Midbrain (tissue), 1 donor: ENCODE measurements around the gene RETREG1.
A peak's percentile ranks its signal among the peaks of the same experiment; 100 is the strongest.

Source experiments
- DNase-seq: peaks from one replicate; lab custom pipeline; 2025; lab: John Stamatoyannopoulos, UW

Gene RETREG1

GRCh38 chr5:16525651-16526050 lies 91.1 kb downstream of the RETREG1 start:
- DNase-seq, result no peak

- DNase-seq, result no peak
Measured at GRCh38 chr5:16524286-16524685, 92.5 kb downstream of the RETREG1 start.

GRCh38 chr5:16521521-16522483 lies 95.0 kb downstream of the RETREG1 start:
- DNase-seq, result no peak

- DNase-seq, result no peak
Measured at GRCh38 chr5:16520841-16521240, 96.0 kb downstream of the RETREG1 start.

- no peak for DNase-seq
Measured at GRCh38 chr5:16519435-16519834, 97.4 kb downstream of the RETREG1 start.

DNA sequence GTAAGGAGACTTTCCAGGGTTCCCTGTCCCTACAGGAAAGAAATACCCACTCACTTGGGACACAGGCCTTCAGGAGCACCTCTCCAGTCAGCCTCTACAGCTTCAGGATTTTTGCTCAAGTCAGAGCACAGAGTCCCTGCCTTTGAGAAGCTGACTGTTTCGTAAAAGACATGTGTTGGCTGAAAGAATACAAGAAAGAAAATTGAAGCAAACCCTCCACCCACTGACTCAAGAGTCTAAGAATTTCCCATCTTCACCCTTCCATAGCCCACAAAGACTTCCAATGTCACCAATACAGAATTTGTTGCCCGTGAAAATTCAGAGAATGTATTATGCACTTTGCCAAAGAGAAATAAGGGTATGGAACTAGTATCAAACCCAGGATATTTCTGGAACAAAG lies 98.2 kb downstream of the RETREG1 start:
- no peak for DNase-seq

DNA sequence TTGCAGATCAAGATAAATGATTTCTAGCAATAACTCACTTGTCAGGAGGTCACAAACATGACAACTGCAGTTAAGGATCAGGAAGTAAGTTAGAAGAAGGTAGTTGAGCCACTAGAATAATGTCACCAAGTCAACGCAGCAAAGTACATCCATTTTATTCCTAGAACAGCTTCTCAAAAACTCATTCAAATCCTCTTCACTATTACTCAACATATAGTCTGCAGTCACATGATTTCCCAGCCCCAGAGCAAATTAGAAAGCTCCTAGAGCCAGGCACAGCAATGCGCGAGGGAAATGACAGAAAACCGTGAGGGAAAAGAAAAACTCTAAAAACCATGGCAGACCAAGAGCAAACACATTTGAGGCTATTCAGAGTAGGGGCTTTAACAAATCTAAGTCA lies 101.3 kb downstream of the RETREG1 start:
- DNase-seq, result no peak

- no peak for DNase-seq
Measured at GRCh38 chr5:16510098-16510497, 106.7 kb downstream of the RETREG1 start.

DNA sequence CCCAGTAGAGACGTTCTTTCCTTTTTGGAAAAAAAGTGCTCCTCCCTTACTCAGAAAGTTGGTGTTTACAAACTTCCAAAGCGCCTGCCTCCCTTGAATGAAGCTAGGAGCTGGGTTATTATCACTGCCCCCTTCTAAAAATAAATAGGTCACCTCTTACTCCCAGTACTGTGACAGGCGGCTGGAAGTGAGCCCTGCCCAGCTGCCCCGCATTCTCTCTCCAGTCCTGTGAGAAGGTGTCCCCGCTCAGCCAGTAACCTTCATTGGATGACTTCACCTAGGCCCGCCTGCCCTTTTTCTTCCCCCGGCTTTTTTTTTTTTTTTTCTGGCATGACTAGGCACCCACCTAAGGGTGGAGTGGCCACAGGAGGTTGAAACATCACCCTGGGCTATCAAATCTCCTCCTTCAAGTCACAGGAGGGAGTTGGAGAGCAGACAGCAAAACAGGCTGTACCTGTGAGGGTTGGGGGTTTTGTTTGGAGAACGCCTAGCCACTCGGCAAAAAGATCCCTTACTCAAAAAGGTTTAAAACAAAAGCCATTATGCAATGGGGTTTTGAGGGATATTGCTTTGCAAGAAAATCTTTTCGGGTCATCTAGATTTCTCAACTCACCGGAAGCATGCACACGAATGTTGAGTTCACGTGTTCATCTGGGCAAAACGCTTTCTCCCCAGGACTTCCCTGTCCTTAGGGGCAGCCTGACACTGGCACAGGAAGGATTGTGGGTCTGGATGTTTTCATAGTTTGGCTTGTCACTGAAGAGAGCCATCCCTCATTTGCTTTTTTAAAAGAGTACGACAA lies 107.9 kb downstream of the RETREG1 start:
- no peak for DNase-seq

DNA sequence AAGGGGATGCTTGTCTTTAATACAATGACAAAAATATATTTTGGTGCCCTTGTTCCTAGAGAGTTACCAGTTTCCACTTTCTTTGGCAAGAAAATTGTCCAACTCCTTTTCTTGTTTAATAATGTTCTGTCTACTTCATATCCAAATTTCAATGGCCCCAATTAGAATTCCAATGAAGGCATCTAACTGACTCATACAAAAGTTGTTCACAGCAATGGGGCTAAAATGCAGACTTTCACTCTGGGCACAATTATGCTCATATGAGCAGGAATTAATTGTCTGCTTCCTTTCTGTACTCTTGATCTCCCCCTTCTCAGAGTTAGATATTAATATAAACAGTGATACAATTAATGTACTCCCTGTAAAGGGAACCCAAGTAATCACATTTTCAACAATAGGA lies 109.1 kb downstream of the RETREG1 start:
- DNase-seq, result no peak

DNA sequence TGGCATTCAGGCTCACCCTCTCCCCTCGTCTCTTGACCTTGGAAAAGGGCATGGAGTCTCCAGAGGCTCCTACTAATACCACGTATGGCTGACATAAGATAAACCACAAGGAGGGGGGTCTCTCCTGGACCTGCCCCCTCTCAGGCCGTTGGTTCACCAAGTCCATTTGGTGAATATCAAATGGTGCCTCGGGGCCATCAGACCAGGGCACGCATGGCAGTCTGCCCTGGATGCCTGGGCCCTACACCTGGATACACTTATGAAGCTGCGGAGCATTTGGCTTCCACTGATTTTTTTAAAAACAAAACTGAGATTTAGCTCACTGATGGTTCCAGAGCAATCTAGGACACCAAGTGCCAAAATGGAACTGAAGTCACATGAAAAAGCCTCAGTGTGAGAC lies 110.9 kb downstream of the RETREG1 start:
- DNase-seq, result no peak

DNA sequence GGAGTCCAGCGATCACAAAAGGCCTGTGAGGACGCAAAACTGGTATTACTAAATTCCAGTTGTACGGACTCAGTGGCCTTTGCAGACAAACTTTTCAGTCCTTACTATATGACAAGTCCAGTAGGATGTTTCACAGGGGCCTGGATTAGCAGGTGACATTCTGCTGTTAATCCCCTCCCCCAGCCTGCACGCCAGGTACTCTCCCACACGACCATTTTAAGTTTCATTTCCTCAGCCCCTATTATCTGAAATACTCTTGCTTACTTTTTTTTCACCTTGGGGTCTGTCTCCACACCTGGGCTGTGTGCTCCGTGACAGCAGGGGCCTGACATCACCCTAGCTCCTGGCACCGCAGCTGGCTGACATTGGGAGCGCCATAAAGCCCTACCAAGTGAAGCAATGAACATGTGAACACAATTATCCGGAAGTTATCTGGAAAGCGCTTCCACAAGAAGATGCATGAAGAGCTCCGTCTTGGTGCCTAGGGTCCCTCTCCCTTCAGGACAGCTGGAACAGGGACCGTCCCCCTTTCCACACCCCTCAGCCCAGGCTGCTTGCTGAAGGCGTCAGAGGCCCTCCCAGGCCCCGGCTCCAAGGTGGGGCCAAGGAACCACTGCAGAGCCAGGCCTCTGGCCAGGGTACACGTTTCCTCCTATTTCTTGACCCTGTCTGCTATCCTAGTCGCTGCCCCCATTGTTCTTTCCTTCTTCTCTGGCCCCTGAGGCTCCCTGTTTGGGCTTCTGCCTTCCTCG lies 111.5 kb downstream of the RETREG1 start:
- no peak for DNase-seq

- no peak for DNase-seq
Measured at GRCh38 chr5:16504571-16504970, 112.2 kb downstream of the RETREG1 start.

- DNase-seq, result no peak
Measured at GRCh38 chr5:16502866-16503265, 113.9 kb downstream of the RETREG1 start.

DNA sequence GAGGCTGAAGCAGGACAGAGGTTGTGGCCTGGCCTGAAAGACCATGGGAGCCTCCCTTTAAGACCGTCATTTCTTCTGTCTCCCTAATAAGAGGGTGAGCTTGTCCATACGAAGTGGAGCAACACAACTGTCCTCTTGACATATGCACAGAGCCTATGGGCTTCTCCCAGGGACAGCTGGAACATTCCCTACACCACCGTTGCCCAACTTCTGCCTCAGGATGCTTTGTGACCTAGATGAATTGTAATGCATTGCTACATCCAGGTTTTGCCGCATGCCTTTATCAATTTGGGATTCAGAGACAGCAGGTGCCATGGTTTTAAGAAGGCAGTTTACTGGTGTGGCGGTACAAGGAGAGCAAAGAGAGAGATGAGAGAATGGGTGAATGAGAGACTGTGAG lies 116.8 kb downstream of the RETREG1 start:
- DNase-seq, result no peak

DNA sequence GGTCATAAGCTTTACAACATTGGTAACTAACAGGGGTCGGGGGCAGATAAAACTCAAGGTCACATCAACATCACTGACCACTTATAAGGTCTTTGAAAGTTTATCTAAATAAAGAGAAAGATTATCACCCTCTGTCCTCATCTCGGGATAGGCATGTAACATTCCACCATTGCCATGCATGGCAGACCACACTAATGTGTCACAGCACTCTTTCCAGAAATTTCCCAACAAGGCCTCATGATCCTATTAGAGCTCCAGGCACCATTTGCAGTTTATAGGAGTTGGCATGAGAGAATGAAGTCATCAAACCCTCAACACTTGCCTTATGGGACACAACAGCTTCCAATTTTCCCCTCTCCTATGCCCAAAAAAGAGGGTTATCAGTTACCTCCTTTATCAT lies 119.3 kb downstream of the RETREG1 start:
- no peak for DNase-seq

DNA sequence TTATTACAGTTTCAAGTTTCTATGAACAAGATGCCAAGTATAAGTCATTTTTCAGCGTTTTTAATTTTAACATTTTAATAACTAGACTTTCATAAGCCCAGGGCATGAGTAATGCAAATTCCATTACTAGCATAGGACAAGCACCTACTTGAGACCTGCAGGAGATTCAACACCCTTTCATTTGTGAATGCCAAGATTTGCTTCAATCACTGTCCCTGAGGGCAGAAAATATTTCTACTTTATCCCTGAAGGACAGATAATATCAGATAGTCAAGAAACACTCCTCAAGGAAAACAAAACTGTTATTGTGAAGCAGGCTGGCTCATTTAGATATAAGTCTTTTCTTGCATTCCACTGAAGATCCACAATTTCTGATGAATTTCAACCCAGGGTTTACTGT lies 123.5 kb downstream of the RETREG1 start:
- no peak for DNase-seq

DNA sequence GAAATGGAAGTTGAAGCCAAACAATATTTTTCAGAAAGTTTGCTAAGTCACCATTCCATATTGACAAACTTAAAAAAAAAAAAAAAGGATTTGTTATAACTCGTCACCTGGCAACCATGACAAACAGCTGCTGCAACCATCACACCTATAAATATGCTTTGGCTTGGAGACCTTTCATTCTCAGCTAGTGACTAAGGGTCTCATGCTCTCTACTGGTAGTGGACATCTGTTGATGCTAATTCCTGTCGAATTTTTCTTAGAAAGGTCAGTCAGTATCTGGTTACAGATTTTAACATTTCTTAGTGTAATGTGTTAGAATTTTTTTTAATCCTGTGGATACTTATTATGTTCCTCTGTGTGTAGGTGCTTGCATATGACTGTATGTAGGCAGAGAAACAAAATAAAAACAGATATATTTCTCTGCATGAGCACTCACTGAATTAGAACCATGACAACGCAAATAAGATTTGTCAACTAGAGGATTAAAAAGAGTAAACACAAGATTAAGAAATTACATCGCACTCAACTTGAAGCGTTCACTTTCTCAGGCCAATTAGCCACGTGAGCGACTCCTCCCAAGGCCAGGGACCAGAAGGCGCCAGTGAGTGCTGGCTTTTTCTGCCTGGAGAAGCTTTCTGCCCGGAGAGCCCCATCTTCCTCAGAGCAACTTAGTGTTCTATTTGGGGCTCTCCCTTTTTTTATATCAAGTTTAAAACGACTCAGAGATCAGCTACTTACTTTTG lies 124.2 kb downstream of the RETREG1 start:
- DNase-seq, result no peak

- no peak for DNase-seq
Measured at GRCh38 chr5:16490911-16491310, 125.9 kb downstream of the RETREG1 start.

GRCh38 chr5:16489322-16489791 lies 127.4 kb downstream of the RETREG1 start:
- DNase-seq, result peak; percentile 84

- DNase-seq, result no peak
Measured at GRCh38 chr5:16487456-16487855, 129.3 kb downstream of the RETREG1 start.
